Activated CD8-positive, alpha-beta T cell treated with anti-CD3 and anti-CD28 coated beads, Interleukin-2, amount 10 ng/mL, durations not matched to agents 7 days and 5 days (primary cell): ENCODE measurements around the gene UBL4A. TPM values are rescaled to one million over a fixed set of nuclear protein-coding genes. Genes with fewer than 3 reads are reported as not detected.
A peak's percentile ranks its signal among the peaks of the same experiment; 100 is the strongest.

Experiments
- ATAC-seq: fragments of 150-1000 bp; cut with Tn5 transposase; one replicate; pipeline ENCODE4 v1.10.0; 2021; ENCODE audit warnings: moderate library complexity
- CTCF ChIA-PET: fragments of 350-600 bp; sonication (Branson Sonifier 250); formaldehyde crosslinking; loops from one replicate; lab custom pipeline; 2021; ENCODE audit warnings: antibody characterized with exemption; lab: Charles Lee
- POLR2A ChIA-PET: fragments of 350-600 bp; sonication (Branson Sonifier 250); formaldehyde crosslinking; loops from one replicate; lab custom pipeline; 2021; ENCODE audit warnings: antibody characterized with exemption; lab: Charles Lee
- DNase-seq: peaks from one replicate; pipeline ENCODE4 v3.0.0-alpha.2; 2020
- H3K27ac Mint-ChIP-seq: one replicate; pipeline ENCODE4 v1.8.0; 2021; ENCODE audit warnings: mild to moderate bottlenecking, mixed read lengths
- H3K27me3 Mint-ChIP-seq: one replicate; pipeline ENCODE4 v1.8.0; 2021; ENCODE audit warnings: low read depth, mixed read lengths
- H3K36me3 Mint-ChIP-seq: one replicate; pipeline ENCODE4 v1.8.0; 2021; ENCODE audit warnings: low read depth, mixed read lengths
- H3K4me1 Mint-ChIP-seq: one replicate; pipeline ENCODE4 v1.8.0; 2021; ENCODE audit warnings: low read depth, mixed read lengths
- H3K4me3 Mint-ChIP-seq: one replicate; pipeline ENCODE4 v1.8.0; 2021; ENCODE audit warnings: mild to moderate bottlenecking, mixed read lengths
- H3K9me3 Mint-ChIP-seq: one replicate; pipeline ENCODE4 v1.8.0; 2022; ENCODE audit warnings: mixed read lengths; ENCODE audit not compliant: insufficient read depth
- total RNA-seq, 2 experiments: library from RNA; stranded (reverse); gene quantifications; one replicate each; pipeline ENCODE4 v1.2.3, GENCODE V29; 2021

UBL4A gene
- total RNA-seq, 2 experiments from 2014 or later, result 52.1 to 54.0 TPM

DNA sequence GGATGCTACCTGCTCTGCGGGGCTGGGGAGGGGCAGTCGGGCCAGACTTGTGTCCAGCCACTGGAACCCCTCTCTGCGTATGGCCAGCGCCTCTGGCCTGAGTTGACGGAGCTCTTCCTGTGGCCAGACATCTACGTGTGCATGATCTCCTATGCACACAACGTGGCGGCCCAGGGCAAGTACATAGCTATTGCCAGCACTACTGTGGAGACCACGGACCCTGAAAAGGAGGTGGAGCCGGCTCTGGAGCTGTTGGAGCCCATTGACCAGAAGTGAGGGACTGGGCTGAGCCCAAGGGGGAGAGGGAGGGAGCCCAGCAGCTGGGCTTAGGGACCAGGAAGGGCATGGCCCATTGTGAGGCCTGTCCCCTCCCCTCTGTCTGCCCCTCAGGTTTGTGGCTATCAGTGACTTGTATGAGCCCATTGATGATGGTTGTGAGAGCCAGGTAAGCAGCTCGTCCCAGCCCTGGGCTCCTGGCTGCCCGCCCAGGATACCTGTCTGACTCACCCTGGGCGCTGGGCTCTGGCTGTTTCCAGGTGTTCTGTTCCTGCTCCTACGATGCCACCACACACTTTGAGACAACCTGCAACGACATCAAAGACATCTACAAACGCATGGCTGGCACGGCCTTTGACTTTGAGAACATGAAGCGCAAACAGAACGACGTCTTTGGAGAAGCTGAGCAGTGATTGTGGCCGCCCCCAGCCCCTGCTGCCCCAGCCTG lies 44.3 kb downstream of the UBL4A start:
- H3K27ac Mint-ChIP-seq, result peak overlapping the region; percentile 66
- CTCF ChIA-PET, result no interaction called here

DNA sequence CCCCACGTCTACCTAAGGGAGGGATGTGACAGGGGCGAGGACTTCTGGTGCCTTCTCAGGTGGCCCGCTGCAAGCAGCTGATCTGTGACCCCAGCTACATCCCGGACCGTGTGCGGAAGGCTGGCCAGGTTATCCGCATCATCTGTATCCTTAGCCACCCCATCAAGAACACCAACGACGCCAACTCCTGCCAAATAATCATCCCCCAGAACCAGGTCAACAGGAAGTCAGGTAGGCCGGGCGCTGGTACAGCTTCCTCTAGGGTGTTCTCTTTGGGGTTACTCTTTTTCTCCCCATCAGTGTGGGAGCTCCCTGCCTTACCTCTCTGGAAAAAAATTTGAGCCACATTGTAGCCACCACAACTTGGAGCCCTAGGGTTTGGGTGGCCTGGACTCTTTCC lies 44.9 kb downstream of the UBL4A start:
- H3K27ac Mint-ChIP-seq, result peak overlapping the region; percentile 66
- no peak for DNase-seq

More for the DNA sequence above, 44.3 kb downstream of the UBL4A start:
- Mint-ChIP-seq H3K9me3 (no peaks in the 10 kb centered on the region), H3K36me3 (peaks cover 29% of the 10 kb centered on the region), H3K4me3 (no peak overlapping the region), H3K27me3 (no peaks in the 10 kb centered on the region), H3K4me1 (peaks cover 28% of the 10 kb centered on the region)
- ATAC-seq, result no peak
- DNase-seq, result no peak
- POLR2A ChIA-PET, result interaction anchor here (1.0 kb wide), 1 partner anchor 43 kb away, joined by 3 read pairs; the partner anchor contains the start of gene RPL10

DNA sequence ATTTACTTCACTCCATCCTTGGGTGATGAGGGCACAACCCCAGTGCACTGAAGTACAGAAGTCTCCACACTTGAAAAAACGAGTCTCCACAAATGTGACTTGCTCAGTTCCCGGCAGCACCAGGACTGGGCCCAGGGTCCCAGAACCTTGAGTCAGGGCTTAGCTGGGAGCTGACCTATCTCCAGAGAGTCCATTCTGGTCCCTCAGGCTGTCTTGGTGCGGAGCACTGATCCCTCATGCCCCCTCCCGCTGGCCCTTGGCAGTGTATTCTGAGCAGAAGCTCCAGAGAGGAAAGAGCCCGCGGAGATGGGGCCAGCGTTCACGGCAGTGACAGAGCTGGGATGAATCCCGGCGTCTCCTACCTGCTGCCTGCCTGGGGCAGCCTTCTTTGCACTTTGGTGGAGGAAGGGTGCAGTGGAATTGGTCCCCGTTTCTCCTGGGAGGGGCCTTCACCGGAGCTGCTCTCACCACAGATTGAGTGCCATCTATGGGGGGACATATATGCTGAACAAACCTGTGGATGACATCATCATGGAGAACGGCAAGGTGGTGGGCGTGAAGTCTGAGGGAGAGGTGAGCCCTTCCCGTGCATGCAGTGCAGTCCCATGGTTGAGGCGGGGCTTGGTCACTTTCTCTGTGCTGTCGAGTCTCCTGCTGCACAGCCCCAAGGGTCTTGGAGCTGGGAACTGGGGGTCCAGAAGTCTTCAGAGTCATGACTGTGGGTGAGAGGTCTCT lies 45.6 kb downstream of the UBL4A start:
- no peaks in the 10 kb centered on the region for H3K27me3 Mint-ChIP-seq
- H3K27ac Mint-ChIP-seq, result peak overlapping the region; percentile 34
- CTCF ChIA-PET, result interaction anchor here (0.6 kb wide), 1 partner anchor 281 kb away, joined by 3 read pairs; no protein-coding TSS in a partner anchor
- peaks cover 29% of the 10 kb centered on the region for H3K36me3 Mint-ChIP-seq
- POLR2A ChIA-PET, result interaction anchor here (1.2 kb wide), 1 partner anchor 86 kb away, joined by 4 read pairs; no protein-coding TSS in a partner anchor
- no peak overlapping the region for H3K4me3 Mint-ChIP-seq
- H3K4me1 Mint-ChIP-seq, result peaks cover 27% of the 10 kb centered on the region
- H3K9me3 Mint-ChIP-seq, result no peaks in the 10 kb centered on the region
- DNase-seq, result no peak
- ATAC-seq, result no peak

More for the DNA sequence above, 44.9 kb downstream of the UBL4A start:
- Mint-ChIP-seq H3K4me3 (no peak overlapping the region), H3K4me1 (peaks cover 28% of the 10 kb centered on the region), H3K36me3 (peaks cover 27% of the 10 kb centered on the region), H3K9me3 (no peaks in the 10 kb centered on the region), H3K27me3 (no peaks in the 10 kb centered on the region)
- ATAC-seq, result no peak
- CTCF ChIA-PET, result no interaction called here
- POLR2A ChIA-PET, result interaction anchor here (1.0 kb wide), 1 partner anchor 43 kb away, joined by 3 read pairs; the partner anchor contains the start of gene RPL10

DNA sequence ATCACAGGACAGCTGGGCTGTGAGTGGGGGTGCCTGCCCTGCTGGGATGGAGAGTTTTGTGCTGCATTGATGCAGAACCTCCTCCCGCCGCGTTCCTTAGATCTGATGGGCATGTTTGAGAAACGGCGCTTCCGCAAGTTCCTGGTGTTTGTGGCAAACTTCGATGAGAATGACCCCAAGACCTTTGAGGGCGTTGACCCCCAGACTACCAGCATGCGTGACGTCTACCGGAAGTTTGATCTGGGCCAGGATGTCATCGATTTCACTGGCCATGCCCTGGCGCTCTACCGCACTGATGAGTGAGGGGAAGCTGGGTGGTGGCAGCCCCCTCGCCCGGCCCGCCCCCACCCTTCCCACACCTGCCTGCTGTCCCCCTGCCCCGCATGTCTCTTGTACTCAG lies 46.6 kb downstream of the UBL4A start:
- ChIA-PET CTCF (no interaction called here), POLR2A (interaction anchor here (1.2 kb wide), 1 partner anchor 87 kb away, joined by 4 read pairs; no protein-coding TSS in a partner anchor)
- Mint-ChIP-seq H3K27me3 (no peaks in the 10 kb centered on the region), H3K27ac (no peak overlapping the region), H3K4me1 (peaks cover 26% of the 10 kb centered on the region), H3K4me3 (no peak overlapping the region), H3K36me3 (peaks cover 32% of the 10 kb centered on the region), H3K9me3 (no peaks in the 10 kb centered on the region)
- ATAC-seq (no peak), DNase-seq (no peak)

DNA sequence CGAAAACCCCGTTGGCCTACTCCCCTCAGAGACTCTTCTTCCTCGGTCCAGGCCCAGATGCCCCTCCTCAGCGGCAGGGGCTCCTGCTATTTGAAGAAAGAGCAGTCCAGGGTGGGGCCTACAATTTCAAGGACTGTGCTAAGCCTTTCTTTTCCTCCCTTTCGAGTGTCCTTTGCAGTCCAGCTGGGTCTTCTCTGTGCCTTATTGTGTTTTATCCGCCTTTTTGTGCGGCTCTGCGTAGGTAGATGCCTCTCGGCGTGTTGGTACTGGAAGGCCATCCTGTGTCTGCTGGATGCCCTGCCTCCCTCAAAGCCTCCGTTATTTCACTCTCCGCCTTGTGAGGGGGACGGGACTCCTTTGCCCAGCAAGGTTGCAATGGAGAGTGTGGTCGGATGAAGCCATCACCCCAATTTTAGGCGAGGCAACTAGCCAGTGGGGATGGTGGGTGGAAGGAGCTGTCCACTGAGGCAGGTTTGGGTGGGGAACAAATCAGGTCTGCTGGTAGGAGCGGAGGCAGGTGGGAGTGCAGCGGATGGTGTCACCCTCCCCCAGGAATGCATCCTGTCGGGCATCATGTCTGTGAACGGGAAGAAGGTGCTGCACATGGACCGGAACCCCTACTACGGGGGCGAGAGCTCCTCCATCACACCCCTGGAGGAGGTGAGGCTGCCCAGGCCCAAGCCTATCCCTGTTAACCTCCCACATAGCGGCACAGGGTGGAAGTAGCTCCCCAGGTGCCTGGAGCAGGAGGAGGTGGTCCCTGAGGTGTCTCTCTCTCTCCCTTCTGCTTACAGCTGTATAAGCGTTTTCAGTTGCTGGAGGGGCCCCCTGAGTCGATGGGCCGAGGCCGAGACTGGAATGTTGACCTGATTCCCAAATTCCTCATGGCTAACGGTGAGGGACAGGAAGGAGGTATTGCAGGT lies 48.2 kb downstream of the UBL4A start:
- H3K9me3 Mint-ChIP-seq, result no peaks in the 10 kb centered on the region
- no peak for DNase-seq
- H3K36me3 Mint-ChIP-seq, result peaks cover 38% of the 10 kb centered on the region
- peak overlapping the region; percentile 84 for H3K27ac Mint-ChIP-seq
- peaks cover 23% of the 10 kb centered on the region for H3K4me1 Mint-ChIP-seq
- POLR2A ChIA-PET, result no interaction called here
- no peak for ATAC-seq
- no peaks in the 10 kb centered on the region for H3K27me3 Mint-ChIP-seq
- peak overlapping the region; percentile 80 for H3K4me3 Mint-ChIP-seq
- CTCF ChIA-PET, result no interaction called here

DNA sequence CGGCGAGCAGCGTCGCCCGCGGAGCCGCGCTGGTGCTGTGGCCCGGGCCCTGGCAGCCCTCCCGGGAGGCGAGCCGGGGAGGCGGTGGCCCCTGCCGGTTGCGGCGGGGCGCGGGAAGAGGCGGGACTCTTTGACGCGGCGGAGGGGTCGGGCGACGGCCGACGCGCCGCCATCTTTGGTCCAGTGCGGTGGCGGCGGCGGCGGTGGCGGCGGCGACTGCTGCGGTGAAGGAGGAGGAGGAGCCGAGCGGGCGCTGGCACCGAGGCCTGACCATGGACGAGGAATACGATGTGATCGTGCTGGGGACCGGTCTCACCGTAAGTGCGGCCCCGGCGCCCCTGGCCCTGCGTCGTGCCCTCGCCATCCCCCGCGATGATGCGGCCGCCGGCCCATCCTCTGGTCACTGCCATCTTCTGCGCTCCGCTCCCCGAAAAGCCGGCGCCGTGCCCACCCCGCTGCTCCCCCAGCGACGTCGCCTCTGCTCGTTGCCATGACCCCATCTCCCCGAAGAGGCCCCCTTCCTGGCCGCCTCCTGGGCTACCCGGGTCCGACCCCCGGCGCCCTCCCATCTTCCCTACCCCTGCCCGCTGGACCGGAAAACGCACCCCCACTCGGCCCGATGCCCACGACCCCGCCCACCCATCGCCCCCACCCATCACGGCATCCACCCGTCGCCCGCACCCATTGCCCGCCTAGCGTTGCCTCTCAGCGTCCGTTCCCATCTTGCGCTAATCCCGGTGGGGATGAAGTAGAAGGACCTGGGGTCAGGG lies 49.2 kb downstream of the UBL4A start, which contains the start of gene GDI1:
GDI1 (plus strand) TSS at position 172 of the 770 bp plus-strand sequence; CDS start at position 273, 101 bp downstream.
- DNase-seq (peak; percentile 54), ATAC-seq (peak; percentile 66)
- POLR2A ChIA-PET, result no interaction called here
- CTCF ChIA-PET, result no interaction called here
- Mint-ChIP-seq H3K4me3 (peak within 1 kb of the TSS; percentile 80), H3K27ac (peak within 1 kb of the TSS; percentile 88), H3K36me3 (peaks cover 37% of the 10 kb centered on the region), H3K9me3 (no peaks in the 10 kb centered on the region), H3K27me3 (no peaks in the 10 kb centered on the region), H3K4me1 (peaks cover 22% of the 10 kb centered on the region)

DNA sequence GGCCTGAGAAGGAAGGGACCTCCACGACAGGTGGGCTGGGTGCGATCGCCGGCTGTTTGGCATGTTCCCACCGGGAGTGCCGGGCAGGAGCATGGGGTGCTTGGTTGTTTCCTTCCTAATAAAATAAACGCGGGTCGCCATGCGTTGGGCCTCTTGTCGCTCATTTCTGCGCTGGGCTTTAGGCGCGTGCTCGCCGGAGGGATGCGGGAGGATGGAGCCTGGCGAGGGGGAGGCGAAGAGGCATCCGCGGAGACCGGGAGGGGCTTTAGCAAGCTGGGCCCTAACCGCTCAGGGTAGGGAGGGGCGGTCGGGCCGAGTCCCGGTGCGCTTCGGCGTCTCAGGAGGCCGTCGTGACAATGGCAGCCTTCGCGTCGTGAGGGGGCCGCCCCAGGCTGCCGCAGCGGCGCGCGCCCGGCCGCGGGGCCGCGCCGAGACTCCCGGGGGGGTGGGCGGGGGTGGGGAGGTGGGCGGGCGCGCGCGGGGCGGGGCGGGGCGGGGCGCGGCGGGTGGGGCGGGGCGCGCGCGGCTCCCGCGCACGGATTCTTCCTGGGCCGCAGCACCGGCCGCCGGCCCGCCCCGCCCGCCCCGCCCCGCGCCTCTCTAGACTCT lies 49.9 kb downstream of the UBL4A start:
- H3K4me3 Mint-ChIP-seq, result peak overlapping the region; percentile 74
- ATAC-seq, result peak; percentile 75
- CTCF ChIA-PET, result no interaction called here
- DNase-seq, result peak; percentile 58
- peak overlapping the region; percentile 88 for H3K27ac Mint-ChIP-seq
- no peaks in the 10 kb centered on the region for H3K27me3 Mint-ChIP-seq
- no peaks in the 10 kb centered on the region for H3K9me3 Mint-ChIP-seq
- POLR2A ChIA-PET, result no interaction called here
- peaks cover 35% of the 10 kb centered on the region for H3K36me3 Mint-ChIP-seq
- H3K4me1 Mint-ChIP-seq, result peaks cover 16% of the 10 kb centered on the region

DNA sequence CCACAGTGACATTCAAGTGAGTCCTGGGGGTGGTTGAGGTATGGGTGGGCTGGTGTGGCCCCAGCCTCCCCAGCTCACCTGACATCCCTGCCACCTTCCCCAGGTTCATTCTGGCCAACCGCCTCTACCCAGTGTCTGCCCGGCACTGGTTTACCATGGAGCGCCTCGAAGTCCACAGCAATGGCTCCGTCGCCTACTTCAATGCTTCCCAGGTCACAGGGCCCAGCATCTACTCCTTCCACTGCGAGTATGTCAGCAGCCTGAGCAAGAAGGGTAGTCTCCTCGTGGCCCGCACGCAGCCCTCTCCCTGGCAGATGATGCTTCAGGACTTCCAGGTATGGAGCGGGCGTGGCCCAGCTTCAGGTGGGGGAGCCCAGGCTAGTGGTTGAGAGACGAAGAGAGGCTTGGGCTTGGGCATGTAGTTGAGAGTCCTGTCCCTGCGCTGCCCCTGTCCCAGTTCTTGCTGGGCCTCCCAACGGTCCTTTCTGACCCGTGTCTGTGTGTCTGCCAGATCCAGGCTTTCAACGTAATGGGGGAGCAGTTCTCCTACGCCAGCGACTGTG lies 51.2 kb downstream of the UBL4A start:
- H3K9me3 Mint-ChIP-seq, result no peaks in the 10 kb centered on the region
- H3K27ac Mint-ChIP-seq, result peak overlapping the region; percentile 55
- POLR2A ChIA-PET, result interaction anchor here (0.8 kb wide), 1 partner anchor 18 kb away, joined by 3 read pairs; no protein-coding TSS in a partner anchor
- no peak for DNase-seq
- peaks cover 20% of the 10 kb centered on the region for H3K4me1 Mint-ChIP-seq
- CTCF ChIA-PET, result no interaction called here
- no peaks in the 10 kb centered on the region for H3K27me3 Mint-ChIP-seq
- peaks cover 36% of the 10 kb centered on the region for H3K36me3 Mint-ChIP-seq
- ATAC-seq, result no peak
- no peak overlapping the region for H3K4me3 Mint-ChIP-seq

DNA sequence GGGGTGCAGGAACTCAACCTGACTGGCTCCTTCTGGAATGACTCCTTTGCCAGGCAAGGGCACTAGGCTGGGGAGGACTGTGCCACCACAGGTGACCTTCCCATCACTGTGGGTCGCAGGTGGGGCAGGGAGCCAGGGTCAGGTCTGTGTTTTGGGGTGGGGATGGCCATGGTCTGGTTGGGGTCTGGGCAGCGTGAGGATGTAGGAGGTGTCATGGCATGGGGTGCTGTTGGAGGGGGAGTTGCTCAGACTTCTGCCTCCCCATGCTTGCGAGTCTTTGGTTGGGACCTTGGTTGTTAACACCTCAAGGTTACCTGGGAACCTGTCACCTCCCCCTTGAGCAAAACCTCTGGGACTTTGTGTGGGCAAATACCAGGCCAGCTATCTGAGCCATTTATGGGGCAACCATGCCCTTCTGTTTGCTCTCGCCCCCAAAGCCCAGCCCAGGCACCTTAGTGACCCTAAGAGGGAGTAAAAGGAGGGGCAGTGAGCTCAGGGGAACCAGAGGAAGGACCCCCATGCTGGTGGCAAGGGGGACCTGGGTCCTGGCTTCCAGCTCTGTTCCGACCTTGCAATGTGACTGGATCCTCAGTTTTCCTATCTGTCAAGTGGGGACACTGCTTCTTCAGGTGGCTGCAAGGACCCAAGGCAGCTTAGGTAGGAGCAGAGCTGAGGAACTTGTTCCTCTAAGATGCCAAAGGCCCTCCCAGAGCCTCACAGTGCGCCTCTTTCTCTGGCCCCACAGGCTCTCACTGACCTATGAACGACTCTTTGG lies 51.8 kb downstream of the UBL4A start:
- POLR2A ChIA-PET, result interaction anchor here (0.8 kb wide), 1 partner anchor 18 kb away, joined by 3 read pairs; no protein-coding TSS in a partner anchor
- H3K9me3 Mint-ChIP-seq, result no peaks in the 10 kb centered on the region
- no peak for DNase-seq

More for the DNA sequence above, 51.8 kb downstream of the UBL4A start:
- Mint-ChIP-seq H3K4me3 (no peak overlapping the region), H3K36me3 (peaks cover 30% of the 10 kb centered on the region), H3K4me1 (peaks cover 22% of the 10 kb centered on the region), H3K27me3 (no peaks in the 10 kb centered on the region), H3K27ac (no peak overlapping the region)
- CTCF ChIA-PET, result no interaction called here
- ATAC-seq, result no peak
